PC-3 (cell line): ENCODE measurements around the gene KLF11.
"Not testable (repeated sequence)": the region's sequence is repeated elsewhere in the genome, so short reads cannot be mapped to it uniquely, and the experiment has no call there.

ENCODE experiments used
- EZH2 ChIP-seq: fragments of 300-600 bp; sonication (generic); IDR thresholded peaks from one replicate; pipeline ENCODE4 v1.6.1; 2017; ENCODE audit warnings: antibody characterized with exemption, mild to moderate bottlenecking, low read length; ENCODE audit not compliant: unreplicated experiment
- EZH2phosphoT487 ChIP-seq: fragments of 300-600 bp; sonication (generic); IDR thresholded peaks from 2 replicates; pipeline ENCODE4 v1.6.1; 2018; ENCODE audit warnings: mild to moderate bottlenecking, antibody characterized with exemption, low read length, borderline replicate concordance
- TF ChIP-seq, protein P1 (sequence below): fragments of 300-600 bp; sonication (generic); conservative IDR thresholded peaks from 2 replicates; pipeline ENCODE4 v1.5.1; 2017; ENCODE audit warnings: antibody characterized with exemption, low read depth, mild to moderate bottlenecking, low read length

DNA sequence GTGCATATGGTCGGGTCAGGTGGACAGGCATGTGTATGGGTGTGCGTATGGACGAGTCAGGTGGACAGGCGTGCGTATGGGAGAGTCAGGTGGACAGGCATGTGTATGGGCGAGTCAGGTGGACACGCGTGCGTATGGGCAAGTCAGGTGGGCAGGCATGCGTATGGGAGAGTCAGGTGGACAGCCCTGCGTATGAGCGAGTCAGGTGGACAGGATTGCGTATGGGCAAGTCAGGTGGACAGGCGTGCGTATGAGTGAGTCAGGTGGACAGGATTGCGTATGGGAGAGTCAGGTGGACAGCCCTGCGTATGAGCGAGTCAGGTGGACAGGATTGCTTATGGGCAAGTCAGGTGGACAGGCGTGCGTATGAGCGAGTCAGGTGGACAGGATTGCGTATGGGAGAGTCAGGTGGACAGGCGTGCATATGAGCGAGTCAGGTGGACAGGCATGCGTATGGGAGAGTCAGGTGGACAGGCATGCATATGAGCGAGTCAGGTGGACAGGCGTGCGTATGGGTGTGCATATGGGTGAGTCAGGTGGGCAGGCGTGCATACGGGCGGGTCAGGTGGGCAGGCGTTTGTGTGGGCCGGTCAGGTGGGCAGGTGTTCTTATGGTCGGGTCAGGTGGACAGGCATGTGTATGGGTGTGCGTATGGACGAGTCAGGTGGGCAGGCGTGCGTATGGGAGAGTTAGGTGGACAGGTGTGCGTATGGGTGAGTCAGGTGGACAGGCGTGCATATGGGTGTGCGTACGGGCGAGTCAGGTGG is 29.5 kb upstream of the KLF11 start:
- TF ChIP-seq EZH2, EZH2phosphoT487: not testable (repeated sequence)
- TF ChIP-seq, protein P1, sequence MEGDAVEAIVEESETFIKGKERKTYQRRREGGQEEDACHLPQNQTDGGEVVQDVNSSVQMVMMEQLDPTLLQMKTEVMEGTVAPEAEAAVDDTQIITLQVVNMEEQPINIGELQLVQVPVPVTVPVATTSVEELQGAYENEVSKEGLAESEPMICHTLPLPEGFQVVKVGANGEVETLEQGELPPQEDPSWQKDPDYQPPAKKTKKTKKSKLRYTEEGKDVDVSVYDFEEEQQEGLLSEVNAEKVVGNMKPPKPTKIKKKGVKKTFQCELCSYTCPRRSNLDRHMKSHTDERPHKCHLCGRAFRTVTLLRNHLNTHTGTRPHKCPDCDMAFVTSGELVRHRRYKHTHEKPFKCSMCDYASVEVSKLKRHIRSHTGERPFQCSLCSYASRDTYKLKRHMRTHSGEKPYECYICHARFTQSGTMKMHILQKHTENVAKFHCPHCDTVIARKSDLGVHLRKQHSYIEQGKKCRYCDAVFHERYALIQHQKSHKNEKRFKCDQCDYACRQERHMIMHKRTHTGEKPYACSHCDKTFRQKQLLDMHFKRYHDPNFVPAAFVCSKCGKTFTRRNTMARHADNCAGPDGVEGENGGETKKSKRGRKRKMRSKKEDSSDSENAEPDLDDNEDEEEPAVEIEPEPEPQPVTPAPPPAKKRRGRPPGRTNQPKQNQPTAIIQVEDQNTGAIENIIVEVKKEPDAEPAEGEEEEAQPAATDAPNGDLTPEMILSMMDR, result not testable (repeated sequence)
